H1 (cell line): ENCODE measurements around the gene CAPZA2. TPM values are rescaled to one million over a fixed set of nuclear protein-coding genes. Genes with fewer than 3 reads are reported as not detected.

Experiments
- CTCF ChIA-PET: fragments of 300-600 bp; sonication (Branson Sonifier 250); formaldehyde crosslinking; loops from one replicate; lab custom pipeline; 2021; ENCODE audit not compliant: partially characterized antibody; lab: Charles Lee
- POLR2A ChIA-PET: fragments of 300-600 bp; sonication (Branson Sonifier 250); formaldehyde crosslinking; loops from one replicate; lab custom pipeline; 2021; ENCODE audit warnings: inconsistent platforms; ENCODE audit not compliant: partially characterized antibody; lab: Charles Lee
- DNase-seq, 2 experiments: peaks; one replicate each; pipeline versions ENCODE4 v3.0.0 to v3.0.0-alpha.2; 2010 to 2022; ENCODE audit warnings: low spot score in 2 of 2, low read depth in 1 of 2, mixed read lengths in 1 of 2
- FAIRE-seq: peaks from 2 replicates; lab custom pipeline; 2011; peaks lifted over from hg19 to GRCh38; lab: Jason Lieb, UNC
- H2AFZ ChIP-seq: 2 replicates; pipeline ENCODE4 v1.8.1; 2012; ENCODE audit warnings: low read length, inconsistent platforms
- H2AK5ac ChIP-seq: 2 replicates; pipeline ENCODE4 v1.6.1; 2013; ENCODE audit warnings: low read depth, low read length
- H2BK120ac ChIP-seq: replicated peaks from 2 replicates; pipeline ENCODE3; 2013; ENCODE audit warnings: low read depth, low read length, inconsistent platforms
- H2BK12ac ChIP-seq: 2 replicates; pipeline ENCODE4 v1.6.1; 2013; ENCODE audit warnings: low read depth, low read length
- H2BK15ac ChIP-seq: 2 replicates; pipeline ENCODE4 v1.6.1; 2013; ENCODE audit warnings: low read length
- H2BK20ac ChIP-seq: 2 replicates; pipeline ENCODE4 v1.6.1; 2013; ENCODE audit warnings: low read length
- H2BK5ac ChIP-seq: 2 replicates; pipeline ENCODE4 v1.6.1; 2013; ENCODE audit warnings: low read depth, low read length
- H3K14ac ChIP-seq: 2 replicates; pipeline ENCODE4 v1.6.1; 2013; ENCODE audit warnings: inconsistent platforms; ENCODE audit not compliant: insufficient read length
- H3K18ac ChIP-seq: 2 replicates; pipeline ENCODE4 v1.6.1; 2013; ENCODE audit warnings: low read length; ENCODE audit errors: extremely low read depth
- H3K23ac ChIP-seq: 2 replicates; pipeline ENCODE4 v1.6.1; 2013; ENCODE audit warnings: inconsistent platforms; ENCODE audit not compliant: insufficient read length
- H3K23me2 ChIP-seq: 2 replicates; pipeline ENCODE4 v1.6.1; 2013; ENCODE audit warnings: low read depth, low read length
- H3K27ac ChIP-seq: 2 replicates; pipeline ENCODE4 v1.6.1; 2011; ENCODE audit warnings: low read depth, low read length, inconsistent platforms
- H3K27me3 ChIP-seq, 4 experiments: replicated peaks in 1 of 4; 1 replicate in 1 of 4; 2 replicates in 3 of 4; pipeline versions ENCODE4 v1.6.1 to v1.8.1; 2011 to 2013; ENCODE audit warnings: low read length in 3 of 4, mild to moderate bottlenecking in 3 of 4, inconsistent platforms in 2 of 4, mixed read lengths in 2 of 4, moderate library complexity in 1 of 4; ENCODE audit not compliant: control insufficient read depth in 3 of 4, insufficient read depth in 3 of 4; ENCODE audit errors: extremely low read depth in 1 of 4
- H3K36me3 ChIP-seq, 4 experiments: 2 replicates each; pipeline versions ENCODE4 v1.6.1 to v1.8.1; 2011 to 2013; ENCODE audit warnings: mild to moderate bottlenecking in 4 of 4, low read length in 3 of 4, moderate library complexity in 2 of 4, control low read depth in 1 of 4, inconsistent platforms in 1 of 4; ENCODE audit not compliant: insufficient read depth in 4 of 4, control insufficient read depth in 2 of 4
- H3K4ac ChIP-seq: replicated peaks from 2 replicates; pipeline ENCODE3; 2013; ENCODE audit warnings: low read length, low read depth, mixed read lengths, inconsistent platforms; ENCODE audit not compliant: insufficient read length
- H3K4me1 ChIP-seq, 4 experiments: replicated peaks in 1 of 4; 1 replicate in 1 of 4; 2 replicates in 3 of 4; pipeline versions ENCODE4 v1.6.1 to v1.8.1; 2011 to 2013; ENCODE audit warnings: low read length in 3 of 4, inconsistent platforms in 2 of 4, mixed read lengths in 1 of 4; ENCODE audit not compliant: insufficient read depth in 4 of 4, control insufficient read depth in 3 of 4
- H3K4me2 ChIP-seq, 2 experiments: 2 replicates each; pipeline versions ENCODE4 v1.6.1 to v1.8.1; 2011 to 2013; ENCODE audit warnings: low read depth in 2 of 2, low read length in 2 of 2, control low read depth in 1 of 2, inconsistent platforms in 1 of 2, mild to moderate bottlenecking in 1 of 2; ENCODE audit not compliant: insufficient read depth in 1 of 2
- H3K4me3 ChIP-seq, 4 experiments: fragments of 200-600, 300-600 bp in 1 of 4; sonication (generic), shearing (Covaris generic), sonication (Bioruptor Twin) in 1 of 4; 2 replicates each; pipeline versions ENCODE4 v1.5.1 to v1.8.1; 2011 to 2016; ENCODE audit warnings: low read length in 4 of 4, low read depth in 3 of 4, control low read depth in 2 of 4, inconsistent platforms in 2 of 4, mild to moderate bottlenecking in 2 of 4, mixed read lengths in 1 of 4, moderate library complexity in 1 of 4; ENCODE audit not compliant: insufficient read depth in 2 of 4; ENCODE audit errors: extremely low read depth in 1 of 4
- H3K56ac ChIP-seq: replicated peaks from 2 replicates; pipeline ENCODE3; 2013; ENCODE audit warnings: low read depth, mild to moderate bottlenecking, mixed read lengths, low read length, inconsistent platforms; ENCODE audit not compliant: insufficient read length
- H3K79me1 ChIP-seq: 2 replicates; pipeline ENCODE4 v1.6.1; 2013; ENCODE audit warnings: low read depth, low read length, control low read depth
- H3K79me2 ChIP-seq, 2 experiments: 2 replicates each; pipeline versions ENCODE4 v1.6.1 to v1.8.1; 2012 to 2013; ENCODE audit warnings: low read length in 2 of 2, mild to moderate bottlenecking in 2 of 2, inconsistent platforms in 1 of 2; ENCODE audit not compliant: insufficient read depth in 2 of 2, control insufficient read depth in 1 of 2
- H3K9ac ChIP-seq, 4 experiments: replicated peaks in 1 of 4; 1 replicate in 1 of 4; 2 replicates in 3 of 4; pipeline versions ENCODE4 v1.6.1 to v1.8.1; 2011 to 2013; ENCODE audit warnings: low read depth in 3 of 4, low read length in 3 of 4, control low read depth in 2 of 4, mild to moderate bottlenecking in 2 of 4, moderate library complexity in 2 of 4, inconsistent platforms in 1 of 4; ENCODE audit errors: extremely low read depth in 1 of 4
- H3K9me3 ChIP-seq, 2 experiments: 2 replicates each; pipeline versions ENCODE4 v1.6.1 to v1.8.1; 2012 to 2013; ENCODE audit warnings: mild to moderate bottlenecking in 2 of 2, moderate library complexity in 2 of 2, control low read depth in 1 of 2, inconsistent platforms in 1 of 2, low read depth in 1 of 2, low read length in 1 of 2, mixed read lengths in 1 of 2; ENCODE audit not compliant: insufficient read depth in 2 of 2
- H4K20me1 ChIP-seq, 2 experiments: replicated peaks in 1 of 2; 2 replicates each; pipeline versions ENCODE3 to v1.8.1; 2011 to 2013; ENCODE audit warnings: inconsistent platforms in 2 of 2, low read length in 2 of 2, mild to moderate bottlenecking in 1 of 2; ENCODE audit not compliant: insufficient read depth in 2 of 2, control insufficient read depth in 1 of 2
- H4K5ac ChIP-seq: 2 replicates; pipeline ENCODE4 v1.6.1; 2013; ENCODE audit warnings: low read length, low read depth, mixed read lengths, inconsistent platforms; ENCODE audit not compliant: insufficient read length
- H4K8ac ChIP-seq: 2 replicates; pipeline ENCODE4 v1.8.0; 2013; ENCODE audit warnings: mild to moderate bottlenecking, moderate library complexity, low read length, inconsistent platforms; ENCODE audit not compliant: insufficient read depth; ENCODE audit errors: extremely low read depth
- H4K91ac ChIP-seq: replicated peaks from 2 replicates; pipeline ENCODE3; 2013; ENCODE audit warnings: low read length, mixed read lengths, inconsistent platforms; ENCODE audit not compliant: insufficient read length
- SAP30 ChIP-seq: fragments of 300-600 bp; sonication (generic); IDR thresholded peaks from 2 replicates; pipeline ENCODE4 v1.7.1; 2012; ENCODE audit warnings: low read length, moderate library complexity, mild to moderate bottlenecking, inconsistent platforms; ENCODE audit not compliant: insufficient read depth, insufficient replicate concordance
- YY1 ChIP-seq: IDR thresholded peaks from 2 replicates; pipeline ENCODE4 v1.6.1; 2011; ENCODE audit warnings: low read depth, mild to moderate bottlenecking, low read length
- WGBS, 2 experiments: shearing (Covaris generic) in 1 of 2; methylation state at CpG; one replicate each; pipeline versions ENCODE4 v1.1.6 to v1.1.7; 2013 to 2015; ENCODE audit warnings: low lambda C conversion rate in 2 of 2, mixed read lengths in 2 of 2, inconsistent platforms in 1 of 2, low coverage in 1 of 2, missing lambda C conversion rate in 1 of 2; ENCODE audit not compliant: insufficient replicate concordance in 2 of 2, insufficient coverage in 1 of 2, insufficient read length in 1 of 2; ENCODE audit errors: extremely low coverage in 1 of 2, missing lambda C conversion rate in 1 of 2; 5-methylcytosine and 5-hydroxymethylcytosine counted together
- polyA plus RNA-seq, 7 experiments: library from polyadenylated mRNA; depleted of rRNA in 3 of 7; stranded (reverse) in 5 of 7; unstranded in 2 of 7; fragments of >200 nt in 5 of 7; fragments of 200-250 nt in 2 of 7; gene quantifications; 1 replicate in 5 of 7; 2 replicates in 1 of 7; 4 replicates in 1 of 7; pipeline versions ENCODE4 v1.2.1 to v1.2.3, GENCODE V29; 2011 to 2013; ENCODE audit warnings: missing spikeins in 2 of 7, mixed read lengths in 2 of 7
- total RNA-seq: library from RNA; stranded (reverse); fragmentation: NEBNext Ultra II Directional; extraction: Animal tissue kit (Norgen Biotek cat#: 25700); gene quantifications from 2 replicates; pipeline ENCODE4 v1.2.1, GENCODE V29; 2021

The CAPZA2 gene
- total and polyA plus RNA-seq, 2 of the 8 experiments (the other 6 are each of a cell fraction or from before 2014, with no cell fraction given), result 33.2 to 145 TPM

DNA sequence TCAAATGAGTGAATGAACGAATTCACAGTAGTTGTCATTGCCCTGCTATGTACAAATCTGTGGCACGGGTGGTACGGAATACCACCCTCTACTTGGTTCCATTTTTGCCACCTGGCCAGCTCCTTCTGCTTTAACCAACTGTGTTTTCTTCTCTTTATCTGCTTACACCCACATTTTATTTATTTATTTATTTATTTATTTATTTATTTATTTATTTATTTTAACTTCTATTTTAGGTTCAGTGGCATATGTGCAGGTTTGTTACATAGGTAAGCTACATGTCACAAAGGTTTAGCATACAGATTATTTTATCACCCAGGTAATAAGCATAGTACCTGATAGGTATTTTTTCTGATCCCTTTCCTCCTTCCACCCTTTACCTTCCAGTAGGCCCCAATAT, 42.2 kb upstream of the CAPZA2 start:
- H4K8ac ChIP-seq, result no peak overlapping the region
- H3K23ac ChIP-seq, result no peak overlapping the region
- no peak overlapping the region for H2BK20ac ChIP-seq
- no peak overlapping the region for H2AFZ ChIP-seq
- POLR2A ChIA-PET, result no interaction called here
- H3K36me3 ChIP-seq, result no peaks in the 10 kb centered on the region
- no peak overlapping the region for H3K4me2 ChIP-seq
- H4K5ac ChIP-seq, result no peak overlapping the region
- H2BK12ac ChIP-seq, result no peak overlapping the region
- H3K9me3 ChIP-seq, result no peaks in the 10 kb centered on the region
- H3K9ac ChIP-seq, result no peak overlapping the region
- H4K20me1 ChIP-seq, result no peaks in the 10 kb centered on the region
- no peak overlapping the region for H2AK5ac ChIP-seq
- CTCF ChIA-PET, result interaction anchor here (2.7 kb wide), 1 partner anchor 10 kb away, joined by 9 read pairs; no protein-coding TSS in a partner anchor
- no peaks in the 10 kb centered on the region for H3K79me2 ChIP-seq
- H2BK15ac ChIP-seq, result no peak overlapping the region
- no peaks in the 10 kb centered on the region for H3K79me1 ChIP-seq
- no peaks in the 10 kb centered on the region for H3K4me1 ChIP-seq
- no peaks in the 10 kb centered on the region for H3K23me2 ChIP-seq
- no peak overlapping the region for H3K18ac ChIP-seq
- H2BK5ac ChIP-seq, result no peak overlapping the region
- H3K56ac ChIP-seq, result no peak overlapping the region
- no peak overlapping the region for H2BK120ac ChIP-seq
- DNase-seq (no peak), FAIRE-seq (no peak)
- H3K27ac ChIP-seq, result no peak overlapping the region
- WGBS, 2 experiments, result 86% methylated on average over 3 of the region's 3 CpGs; no CpG with 5 or more reads in 1 of the 2 experiments
- no peak overlapping the region for H3K4ac ChIP-seq
- H3K27me3 ChIP-seq, result no peaks in the 10 kb centered on the region
- H4K91ac ChIP-seq, result no peak overlapping the region
- H3K14ac ChIP-seq, result no peak overlapping the region
- H3K4me3 ChIP-seq, result no peak overlapping the region
- TF ChIP-seq YY1 (no peak), SAP30 (no peak)
